GM12878 (cell line): ENCODE results near the gene ARL14. TPM values are rescaled to one million over a fixed set of nuclear protein-coding genes. Genes with fewer than 3 reads are reported as not detected.

Experiments
- ATAC-seq: fragments of 200-7000 bp; cut with Tn5 transposase; 3 replicates; pipeline ENCODE4 v1.9.1; 2020; ENCODE audit warnings: mild to moderate bottlenecking, moderate library complexity
- BruUV-seq: library from RNA; stranded (reverse); fragments of 400-500 nt; replicated peaks from 2 replicates; lab custom pipeline; 2021; lab: Mats Ljungman, UMichigan
- CTCF ChIA-PET: fragments of 300-600 bp; sonication (Branson Sonifier 250); formaldehyde crosslinking; extraction: SDS; loops from one replicate; lab custom pipeline; 2021; ENCODE audit warnings: inconsistent platforms; lab: Yijun Ruan, JAX
- POLR2A ChIA-PET: fragments of 350-600 bp; formaldehyde crosslinking; extraction: SDS; loops from one replicate; lab custom pipeline; 2021; ENCODE audit warnings: inconsistent platforms; lab: Charles Lee
- RAD21 ChIA-PET: fragments of 300-600 bp; sonication (Branson Sonifier 250); formaldehyde crosslinking; loops from one replicate; lab custom pipeline; 2023; ENCODE audit warnings: antibody characterized with exemption; ENCODE audit not compliant: unreplicated experiment; lab: Charles Lee
- SMC1A ChIA-PET: fragments of 300-600 bp; sonication (Branson Sonifier 250); formaldehyde crosslinking; loops from one replicate; lab custom pipeline; 2023; ENCODE audit not compliant: unreplicated experiment, uncharacterized antibody; lab: Charles Lee
- DNase-seq: peaks from one replicate; pipeline ENCODE4 v3.0.0-alpha.2; 2011; ENCODE audit warnings: low read depth, low spot score
- FAIRE-seq: peaks from 3 replicates; lab custom pipeline; 2011; peaks lifted over from hg19 to GRCh38; lab: Jason Lieb, UNC
- H2AFZ ChIP-seq: 2 replicates; pipeline ENCODE4 v1.6.0; 2011; ENCODE audit warnings: low read depth, low read length, control low read depth; ENCODE audit not compliant: control insufficient read depth
- H3K27ac ChIP-seq: 2 replicates; pipeline ENCODE4 v1.5.1; 2011; ENCODE audit warnings: control low read depth; ENCODE audit not compliant: control insufficient read depth, insufficient read depth
- H3K27me3 ChIP-seq, 2 experiments: replicated peaks in 1 of 2; 2 replicates each; pipeline versions ENCODE4 v1.6.0 to v1.6.1; 2011; ENCODE audit warnings: low read length in 1 of 2; ENCODE audit not compliant: control insufficient read depth in 2 of 2, insufficient read depth in 2 of 2
- H3K36me3 ChIP-seq, 2 experiments: 2 replicates each; pipeline ENCODE4 v1.5.1; 2011; ENCODE audit warnings: low read length in 1 of 2; ENCODE audit not compliant: control insufficient read depth in 2 of 2, insufficient read depth in 2 of 2
- H3K4me1 ChIP-seq: 2 replicates; pipeline ENCODE4 v1.6.1; 2011; ENCODE audit warnings: mild to moderate bottlenecking, low read length, moderate library complexity, mixed read lengths; ENCODE audit not compliant: control insufficient read depth, insufficient read depth
- H3K4me2 ChIP-seq: 2 replicates; pipeline ENCODE4 v1.6.0; 2011; ENCODE audit warnings: control low read depth; ENCODE audit not compliant: control insufficient read depth, insufficient read depth
- H3K4me3 ChIP-seq: fragments of 200-600 bp; sonication (generic); 2 replicates; pipeline ENCODE4 v1.5.1; 2016
- H3K79me2 ChIP-seq: 2 replicates; pipeline ENCODE4 v1.6.0; 2011; ENCODE audit warnings: low read length; ENCODE audit not compliant: control insufficient read depth, insufficient read depth
- H3K9ac ChIP-seq: 2 replicates; pipeline ENCODE4 v1.8.0; 2011; ENCODE audit warnings: low read length, control low read depth, mixed read lengths; ENCODE audit not compliant: control insufficient read depth, insufficient read depth
- H3K9me3 ChIP-seq: replicated peaks from 3 replicates; pipeline ENCODE4 v1.5.1; 2011; ENCODE audit warnings: mild to moderate bottlenecking, low read length; ENCODE audit not compliant: control insufficient read depth, insufficient read depth
- H4K20me1 ChIP-seq: 2 replicates; pipeline ENCODE4 v1.6.0; 2011; ENCODE audit not compliant: control insufficient read depth, insufficient read depth
- MYB ChIP-seq: fragments of 150-350 bp; IDR thresholded peaks from 2 replicates; pipeline ENCODE4 v1.6.1; 2014; ENCODE audit warnings: mild to moderate bottlenecking, low read depth, low read length, borderline replicate concordance
- NFXL1 ChIP-seq: fragments of 450-650 bp; IDR thresholded peaks from 2 replicates; pipeline ENCODE4 v1.6.1; 2017; ENCODE audit warnings: antibody characterized with exemption, mild to moderate bottlenecking, borderline replicate concordance
- PRDM15 ChIP-seq: fragments of 450-650 bp; formaldehyde crosslinking; IDR thresholded peaks from 2 replicates; pipeline ENCODE4 v1.4.0; 2020; ENCODE audit warnings: mild to moderate bottlenecking, moderate library complexity
- RAD21 ChIP-seq: IDR thresholded peaks from 2 replicates; pipeline ENCODE4 v1.6.1; 2011; ENCODE audit warnings: mild to moderate bottlenecking, low read depth, low read length, moderate library complexity; ENCODE audit not compliant: insufficient read depth
- SMC3 ChIP-seq: IDR thresholded peaks from 2 replicates; pipeline ENCODE4 v1.6.1; 2011; ENCODE audit warnings: low read length, improper control_type of control experiment, borderline replicate concordance
- WGBS: methylation state at CpG from one replicate; pipeline ENCODE4 v1.1.6; 2016; ENCODE audit warnings: low lambda C conversion rate; ENCODE audit not compliant: insufficient replicate concordance, insufficient coverage; ENCODE audit errors: missing lambda C conversion rate; 5-methylcytosine and 5-hydroxymethylcytosine counted together
- in situ Hi-C: fragments of 300-500 bp; cut with MboI; formaldehyde crosslinking; loops from 9 replicates; pipeline ENCODE4 v1.14.3; 2018; ENCODE audit warnings: mixed read lengths
- intact Hi-C: fragments of 100-400 bp; cut with micrococcal nuclease; formaldehyde crosslinking; loops from one replicate; pipeline ENCODE4 v1.14.2; 2022; ENCODE audit not compliant: unreplicated experiment
- polyA plus RNA-seq, 11 experiments: library from polyadenylated mRNA; depleted of rRNA in 4 of 11; unstranded in 6 of 11; stranded (reverse) in 5 of 11; fragments of >200 nt; fragmentation: Nextera tagmentation in 4 of 11; fragmentation: Illumina TruSeq in 1 of 11; extraction: Ambion mirVana in 4 of 11; extraction: Trizol in 1 of 11; gene quantifications; 1 replicate in 1 of 11; 2 replicates in 10 of 11; pipeline versions ENCODE4 v1.2.1 to v1.2.3, GENCODE V29; 2011 to 2016; ENCODE audit warnings: inconsistent platforms in 2 of 11, missing spikeins in 2 of 11, low read depth in 1 of 11
- total RNA-seq, 4 experiments: library from RNA; depleted of rRNA in 3 of 4; stranded (reverse); fragments of >200 nt in 3 of 4; fragmentation: Illumina TruSeq in 1 of 4; extraction: Trizol in 1 of 4; gene quantifications; 2 replicates each; pipeline versions ENCODE4 v1.2.1 to v1.2.3, GENCODE V29; 2013 to 2021
- TF ChIP-seq, protein P1 (sequence below), 3 experiments: IDR thresholded peaks in 2 of 3; conservative IDR thresholded peaks in 1 of 3; 2 replicates each; pipeline ENCODE4 v1.5.1; 2011; ENCODE audit warnings: low read depth in 3 of 3, low read length in 3 of 3, mild to moderate bottlenecking in 3 of 3, control low read depth in 2 of 3, moderate library complexity in 2 of 3, inconsistent platforms in 1 of 3, mixed read lengths in 1 of 3; ENCODE audit not compliant: control insufficient read depth in 2 of 3, insufficient read depth in 1 of 3; ENCODE audit errors: extremely low read depth in 1 of 3

The ARL14 gene
- total and polyA plus RNA-seq, 10 of the 15 experiments (the other 5 are each of a cell fraction or from before 2014, with no cell fraction given) = 0.04 to 0.18 TPM; not detected in 8

GRCh38 chr3:160720123-160720746, 43.3 kb downstream of the ARL14 start:
- H3K27ac ChIP-seq = no peak overlapping the region
- CTCF ChIA-PET = interaction anchor here (0.7 to 1.5 kb wide), 3 partner anchors 12 to 67 kb away, joined by 3 to 5 read pairs (median 3); no protein-coding TSS in a partner anchor
- no peak overlapping the region for H3K9ac ChIP-seq
- H3K36me3 ChIP-seq = no peaks in the 10 kb centered on the region
- POLR2A ChIA-PET = no interaction called here
- H3K27me3 ChIP-seq = no peaks in the 10 kb centered on the region; a peak in 1 of 4 replicates
- no peak overlapping the region for H3K4me3 ChIP-seq
- TF ChIP-seq PRDM15 (CRISPR knock-in tag) = no peak
- no peak for TF ChIP-seq NFXL1
- TF ChIP-seq, protein P1, sequence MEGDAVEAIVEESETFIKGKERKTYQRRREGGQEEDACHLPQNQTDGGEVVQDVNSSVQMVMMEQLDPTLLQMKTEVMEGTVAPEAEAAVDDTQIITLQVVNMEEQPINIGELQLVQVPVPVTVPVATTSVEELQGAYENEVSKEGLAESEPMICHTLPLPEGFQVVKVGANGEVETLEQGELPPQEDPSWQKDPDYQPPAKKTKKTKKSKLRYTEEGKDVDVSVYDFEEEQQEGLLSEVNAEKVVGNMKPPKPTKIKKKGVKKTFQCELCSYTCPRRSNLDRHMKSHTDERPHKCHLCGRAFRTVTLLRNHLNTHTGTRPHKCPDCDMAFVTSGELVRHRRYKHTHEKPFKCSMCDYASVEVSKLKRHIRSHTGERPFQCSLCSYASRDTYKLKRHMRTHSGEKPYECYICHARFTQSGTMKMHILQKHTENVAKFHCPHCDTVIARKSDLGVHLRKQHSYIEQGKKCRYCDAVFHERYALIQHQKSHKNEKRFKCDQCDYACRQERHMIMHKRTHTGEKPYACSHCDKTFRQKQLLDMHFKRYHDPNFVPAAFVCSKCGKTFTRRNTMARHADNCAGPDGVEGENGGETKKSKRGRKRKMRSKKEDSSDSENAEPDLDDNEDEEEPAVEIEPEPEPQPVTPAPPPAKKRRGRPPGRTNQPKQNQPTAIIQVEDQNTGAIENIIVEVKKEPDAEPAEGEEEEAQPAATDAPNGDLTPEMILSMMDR (IDR thresholded peaks at IDR 0.05 in 2 of 3, conservative IDR thresholded peaks at IDR 0.05 in 1 of 3; ENCODE audit: control insufficient read depth in 2 of 3, extremely low read depth in 1 of 3, insufficient read depth in 1 of 3, low read depth in 3 of 3, low read length in 3 of 3) = peak; percentile 30 to 35 (median 33); a peak in 4 of 6 replicates
- TF ChIP-seq RAD21 = peak; percentile 31; the same call in 1 of the 2 replicates
- TF ChIP-seq SMC3 = peak; percentile 23; the same call in 1 of the 2 replicates
- no peak for TF ChIP-seq MYB
- WGBS = 27% methylated on average over 5 of the region's 5 CpGs
- no peaks in the 10 kb centered on the region for H3K79me2 ChIP-seq
- BruUV-seq = no TSS peak
- no peaks in the 10 kb centered on the region for H4K20me1 ChIP-seq
- RAD21 ChIA-PET = no interaction called here
- H2AFZ ChIP-seq = no peak overlapping the region
- no peaks in the 10 kb centered on the region for H3K4me1 ChIP-seq
- no peaks in the 10 kb centered on the region for H3K9me3 ChIP-seq
- SMC1A ChIA-PET = no interaction called here
- in situ Hi-C loops (no loop called here), intact Hi-C loops (no loop called here)
- H3K4me2 ChIP-seq = no peak overlapping the region
- peak; percentile 83 for ATAC-seq
- no peak for DNase-seq
- peak; percentile 66 for FAIRE-seq
